HepG2 (cell line): Measurements from ENCODE around the gene TEDC1. TPM values are rescaled to one million over a fixed set of nuclear protein-coding genes. Genes with fewer than 3 reads are reported as not detected.

Source experiments
- ATF2 ChIP-seq: sonication (generic); formaldehyde crosslinking; IDR thresholded peaks from 2 replicates; pipeline ENCODE4 v1.4.0; 2020; ENCODE audit warnings: missing genetic modification reagents
- ATF7-NPFF ChIP-seq: sonication (generic); formaldehyde crosslinking; IDR thresholded peaks from 2 replicates; pipeline ENCODE4 v1.8.1; 2023; ENCODE audit warnings: mild to moderate bottlenecking, low read depth, missing genetic modification reagents, moderate library complexity
- DPF2 ChIP-seq: sonication (generic); formaldehyde crosslinking; IDR thresholded peaks from 2 replicates; pipeline ENCODE4 v1.4.0; 2020; ENCODE audit warnings: mild to moderate bottlenecking, low read depth, missing genetic modification reagents, borderline replicate concordance
- FOXJ3 ChIP-seq: sonication (generic); formaldehyde crosslinking; IDR thresholded peaks from 2 replicates; pipeline ENCODE4 v1.4.0; 2020; ENCODE audit warnings: missing genetic modification reagents, mild to moderate bottlenecking, borderline replicate concordance
- JARID2 ChIP-seq: sonication (generic); formaldehyde crosslinking; IDR thresholded peaks from 2 replicates; pipeline ENCODE4 v1.8.1; 2023; ENCODE audit warnings: missing genetic modification reagents, inconsistent platforms; ENCODE audit not compliant: insufficient replicate concordance
- MED13 ChIP-seq: sonication (generic); formaldehyde crosslinking; IDR thresholded peaks from 2 replicates; pipeline ENCODE4 v1.5.0; 2020; ENCODE audit warnings: missing genetic modification reagents
- RBFOX2 ChIP-seq: fragments of 200-400 bp; formaldehyde crosslinking; IDR thresholded peaks from 2 replicates; pipeline ENCODE4 v1.6.1; 2017; ENCODE audit warnings: low read depth, mild to moderate bottlenecking, low read length
- RELA ChIP-seq: sonication (generic); formaldehyde crosslinking; IDR thresholded peaks from 2 replicates; pipeline ENCODE4 v1.4.0; 2020; ENCODE audit warnings: missing genetic modification reagents
- SIN3B ChIP-seq: fragments of 150-350 bp; IDR thresholded peaks from 2 replicates; pipeline ENCODE4 v1.6.1; 2014; ENCODE audit warnings: low read length
- SRSF1 ChIP-seq: fragments of 200-400 bp; formaldehyde crosslinking; optimal IDR thresholded peaks from 2 replicates; pipeline ENCODE3; 2017; ENCODE audit warnings: mild to moderate bottlenecking, low read depth, low read length, moderate library complexity
- TRAFD1 ChIP-seq: sonication (generic); formaldehyde crosslinking; IDR thresholded peaks from 2 replicates; pipeline ENCODE4 v1.5.1; 2020; ENCODE audit warnings: missing genetic modification reagents, mild to moderate bottlenecking, borderline replicate concordance
- ZNF317 ChIP-seq: sonication (generic); formaldehyde crosslinking; IDR thresholded peaks from 2 replicates; pipeline ENCODE4 v1.5.0; 2020; ENCODE audit warnings: mild to moderate bottlenecking, missing genetic modification reagents
- ZNF574 ChIP-seq: sonication (generic); formaldehyde crosslinking; IDR thresholded peaks from 2 replicates; pipeline ENCODE4 v1.4.0; 2020; ENCODE audit warnings: missing genetic modification reagents
- ZNF614 ChIP-seq: IDR thresholded peaks from 2 replicates; pipeline ENCODE4 v1.6.1; 2018; ENCODE audit warnings: missing biosample characterization, missing genetic modification reagents, inconsistent platforms, borderline replicate concordance
- ZNF703 ChIP-seq: sonication (generic); formaldehyde crosslinking; IDR thresholded peaks from 2 replicates; pipeline ENCODE4 v1.5.1; 2020; ENCODE audit warnings: missing genetic modification reagents, mild to moderate bottlenecking, moderate library complexity, borderline replicate concordance
- ZNF720 ChIP-seq: sonication (generic); formaldehyde crosslinking; IDR thresholded peaks from 2 replicates; pipeline ENCODE4 v1.4.0; 2020; ENCODE audit warnings: missing genetic modification reagents
- ZNF83 ChIP-seq: sonication (generic); formaldehyde crosslinking; IDR thresholded peaks from 2 replicates; pipeline ENCODE4 v1.4.0; 2020; ENCODE audit warnings: missing genetic modification reagents, mild to moderate bottlenecking, borderline replicate concordance
- polyA plus RNA-seq, 8 experiments: library from polyadenylated mRNA; depleted of rRNA in 3 of 8; stranded (reverse) in 7 of 8; unstranded in 1 of 8; fragments of >200 nt; fragmentation: Illumina TruSeq in 4 of 8; extraction: Trizol in 4 of 8; gene quantifications; 2 replicates each; pipeline versions ENCODE4 v1.2.1 to v1.2.3, GENCODE V29; 2011 to 2016; ENCODE audit warnings: low read depth in 4 of 8, missing spikeins in 1 of 8, mixed read lengths in 1 of 8; ENCODE audit not compliant: insufficient read depth in 1 of 8
- total RNA-seq, 5 experiments: library from RNA; depleted of rRNA; stranded (reverse); fragments of >200 nt; fragmentation: Illumina TruSeq; extraction: Trizol; gene quantifications; 2 replicates each; pipeline ENCODE4 v1.2.3, GENCODE V29; 2016; ENCODE audit warnings: low read depth in 1 of 5
- TF ChIP-seq, protein P1 (sequence below): sonication (generic); formaldehyde crosslinking; IDR thresholded peaks from 2 replicates; pipeline ENCODE4 v1.8.1; 2023; ENCODE audit warnings: mild to moderate bottlenecking, missing genetic modification reagents, borderline replicate concordance
- TF ChIP-seq, protein P2 (sequence below): sonication (generic); formaldehyde crosslinking; IDR thresholded peaks from 2 replicates; pipeline ENCODE4 v1.4.0; 2020; ENCODE audit warnings: mild to moderate bottlenecking, missing genetic modification reagents

The TEDC1 gene
- total and polyA plus RNA-seq, 2 of the 13 experiments (the other 11 are each of a cell fraction or from before 2014, with no cell fraction given), result 5.7 to 27.4 TPM

DNA sequence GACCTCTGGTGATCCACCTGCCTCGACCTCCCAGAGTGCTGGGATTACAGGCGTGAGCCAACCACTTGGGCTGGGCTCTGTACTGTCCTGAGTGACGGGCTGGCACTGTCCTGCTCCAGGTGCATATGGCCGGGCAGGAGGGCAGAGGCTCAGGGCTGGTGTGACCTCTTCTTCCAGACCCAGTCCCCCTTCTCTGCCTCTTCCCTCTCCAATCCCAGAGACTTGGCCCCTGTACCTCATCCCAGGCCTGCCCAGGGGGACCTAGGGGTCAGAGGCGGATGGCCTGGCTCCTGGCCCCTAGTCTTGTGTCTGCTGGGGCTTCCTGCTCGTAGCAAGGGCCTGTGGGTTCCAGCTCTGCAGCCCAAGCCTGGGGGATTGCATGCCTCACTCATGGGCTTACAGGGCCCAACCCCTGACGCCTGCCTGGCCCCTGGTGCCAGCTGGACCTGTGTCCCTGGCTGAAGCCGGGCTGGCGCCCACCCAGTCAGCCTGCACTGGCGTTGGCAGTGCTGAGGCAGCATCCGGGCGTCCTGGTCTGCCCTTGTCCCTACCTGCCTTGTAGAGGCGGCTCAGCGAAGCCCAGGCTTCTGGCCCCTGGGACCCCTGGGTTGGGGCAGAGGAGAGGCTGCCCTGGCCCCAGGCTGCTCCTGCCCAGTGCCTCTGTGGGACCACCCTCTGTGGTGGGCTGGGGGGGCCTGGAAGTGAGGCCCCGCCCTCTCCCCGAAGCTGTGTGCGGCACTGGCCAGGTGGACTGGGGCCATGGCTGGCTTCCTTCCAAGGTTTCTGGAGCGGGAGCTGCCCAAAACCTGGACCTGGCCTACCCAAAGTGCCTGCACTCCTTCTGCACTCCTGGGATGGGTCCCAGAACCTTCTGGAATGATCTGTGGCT, 4.3 kb downstream of the TEDC1 start (continued):
- TF ChIP-seq ATF2 (CRISPR knock-in tag), result no peak
- TF ChIP-seq ATF7-NPFF, result peak; percentile 54; the same call in 1 of the 2 replicates
- TF ChIP-seq RBFOX2, result peak; percentile 78
- no peak for TF ChIP-seq JARID2 (CRISPR knock-in tag)
- TF ChIP-seq, protein P1, sequence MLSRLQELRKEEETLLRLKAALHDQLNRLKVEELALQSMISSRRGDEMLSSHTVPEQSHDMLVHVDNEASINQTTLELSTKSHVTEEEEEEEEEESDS (CRISPR knock-in tag), result no peak
- TF ChIP-seq MED13 (CRISPR knock-in tag), result no peak; the same call in 1 of the 2 replicates
- TF ChIP-seq SIN3B, result no peak
- no peak for TF ChIP-seq RELA (CRISPR knock-in tag)
- no peak for TF ChIP-seq TRAFD1
- 0 out of 2 replicates have a peak, but pooled peaks have one; percentile 14 for TF ChIP-seq ZNF574 (CRISPR knock-in tag)
- no peak for TF ChIP-seq ZNF317 (CRISPR knock-in tag)
- TF ChIP-seq ZNF614 (CRISPR knock-in tag), result no peak
- TF ChIP-seq DPF2 (CRISPR knock-in tag), result no peak
- TF ChIP-seq, protein P2, sequence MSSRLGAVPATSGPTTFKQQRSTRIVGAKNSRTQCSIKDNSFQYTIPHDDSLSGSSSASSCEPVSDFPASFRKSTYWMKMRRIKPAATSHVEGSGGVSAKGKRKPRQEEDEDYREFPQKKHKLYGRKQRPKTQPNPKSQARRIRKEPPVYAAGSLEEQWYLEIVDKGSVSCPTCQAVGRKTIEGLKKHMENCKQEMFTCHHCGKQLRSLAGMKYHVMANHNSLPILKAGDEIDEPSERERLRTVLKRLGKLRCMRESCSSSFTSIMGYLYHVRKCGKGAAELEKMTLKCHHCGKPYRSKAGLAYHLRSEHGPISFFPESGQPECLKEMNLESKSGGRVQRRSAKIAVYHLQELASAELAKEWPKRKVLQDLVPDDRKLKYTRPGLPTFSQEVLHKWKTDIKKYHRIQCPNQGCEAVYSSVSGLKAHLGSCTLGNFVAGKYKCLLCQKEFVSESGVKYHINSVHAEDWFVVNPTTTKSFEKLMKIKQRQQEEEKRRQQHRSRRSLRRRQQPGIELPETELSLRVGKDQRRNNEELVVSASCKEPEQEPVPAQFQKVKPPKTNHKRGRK, result no peak
- no peak; the same call in 1 of the 2 replicates for TF ChIP-seq ZNF703 (CRISPR knock-in tag)
- no peak for TF ChIP-seq FOXJ3 (CRISPR knock-in tag)
- TF ChIP-seq ZNF83 (CRISPR knock-in tag), result no peak
- no peak for TF ChIP-seq SRSF1
- TF ChIP-seq ZNF720 (CRISPR knock-in tag), result no peak
